Hippocampal formation (tissue), 2 donors: Measurements from ENCODE around the gene STYK1.
"Not testable (repeated sequence)": the region's sequence is repeated elsewhere in the genome, so short reads cannot be mapped to it uniquely, and the experiment has no call there.

Experiments
- DNase-seq, 2 donors: peaks; one replicate each; lab custom pipeline; 2025; lab: John Stamatoyannopoulos, UW

STYK1 gene

GRCh38 chr12:10688042-10688441 is 14.2 kb upstream of the STYK1 start:
- DNase-seq = no peak

DNA sequence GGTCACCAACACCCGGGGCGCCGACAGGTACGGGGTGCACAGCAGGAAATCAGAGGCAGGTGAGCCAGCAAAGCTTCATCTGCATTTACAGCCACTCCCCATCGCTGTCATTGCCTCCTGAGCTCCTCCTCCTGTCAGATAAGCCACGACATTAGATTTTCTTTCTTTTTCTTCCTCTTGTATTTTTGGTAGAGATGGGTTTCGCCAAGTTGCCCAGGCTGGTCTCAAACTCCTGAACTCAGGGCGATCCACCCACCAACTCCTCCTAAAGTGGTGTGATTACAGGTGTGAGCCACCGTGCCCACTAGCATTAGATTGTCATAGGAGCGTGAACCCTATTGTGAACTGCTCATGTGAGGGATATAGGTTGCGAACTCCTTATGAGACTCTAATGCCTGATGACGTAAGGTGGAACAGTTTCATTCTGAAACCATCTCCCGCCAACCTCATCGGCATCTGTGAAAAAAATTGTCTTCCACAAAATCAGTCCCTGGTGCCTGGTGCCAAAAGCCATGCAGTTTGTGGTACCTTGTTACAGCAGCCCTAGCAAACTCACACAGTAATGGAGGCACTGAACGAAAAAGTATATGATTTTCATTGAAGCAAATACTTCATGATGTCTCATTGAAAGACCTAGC is 1.5 kb downstream of the STYK1 start:
- no peak for DNase-seq

GRCh38 chr12:10669533-10669932 is 4.3 kb downstream of the STYK1 start:
- DNase-seq = no peak

DNA sequence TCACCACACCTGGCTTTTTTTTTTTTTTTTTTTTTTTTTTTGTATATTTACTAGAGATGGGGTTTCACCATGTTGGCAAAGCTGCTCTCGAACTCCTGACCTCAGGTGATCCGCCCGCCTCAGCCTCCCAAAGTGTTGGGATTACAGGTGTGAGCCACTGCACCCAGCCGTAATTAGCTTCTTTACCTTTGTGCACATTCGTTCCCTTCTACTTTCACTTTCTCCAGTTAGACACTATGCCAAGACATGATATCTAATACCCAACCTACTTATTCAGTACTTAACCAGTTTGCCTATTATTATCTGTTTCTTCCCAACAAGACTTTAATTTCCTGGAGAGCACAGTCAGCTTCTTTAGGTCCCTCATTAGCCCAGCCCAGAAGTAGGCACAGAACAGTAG is 5.3 kb downstream of the STYK1 start:
- DNase-seq = no peak

- DNase-seq = no peak
These were observed 6.3 kb downstream of the STYK1 start for GRCh38 chr12:10667581-10667980.

GRCh38 chr12:10664499-10664898 is 9.4 kb downstream of the STYK1 start:
- no peak for DNase-seq

GRCh38 chr12:10663869-10664268 is 10.0 kb downstream of the STYK1 start:
- no peak for DNase-seq

GRCh38 chr12:10661338-10661737 is 12.5 kb downstream of the STYK1 start:
- no peak for DNase-seq

DNA sequence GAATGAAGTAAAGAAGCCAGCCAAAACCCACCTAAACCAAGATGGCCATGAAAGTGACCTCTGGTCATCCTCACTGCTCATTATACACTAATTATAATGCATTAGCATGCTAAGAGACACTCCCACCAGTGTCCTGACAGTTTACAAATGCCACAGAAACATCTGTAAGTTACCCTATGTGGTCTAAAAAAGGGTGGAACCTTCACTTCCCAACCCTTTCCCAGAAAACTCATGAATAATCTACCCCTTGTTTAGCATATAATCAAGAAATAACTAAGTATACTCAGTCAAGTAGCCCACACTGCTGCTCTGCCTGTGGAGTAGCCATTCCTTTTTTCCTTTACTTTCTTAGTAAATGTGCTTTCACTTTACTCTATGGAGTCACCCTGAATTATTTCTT is 19.8 kb downstream of the STYK1 start:
- no peak for DNase-seq

- no peak for DNase-seq
These were observed 21.7 kb downstream of the STYK1 start for GRCh38 chr12:10652192-10652591.

DNA sequence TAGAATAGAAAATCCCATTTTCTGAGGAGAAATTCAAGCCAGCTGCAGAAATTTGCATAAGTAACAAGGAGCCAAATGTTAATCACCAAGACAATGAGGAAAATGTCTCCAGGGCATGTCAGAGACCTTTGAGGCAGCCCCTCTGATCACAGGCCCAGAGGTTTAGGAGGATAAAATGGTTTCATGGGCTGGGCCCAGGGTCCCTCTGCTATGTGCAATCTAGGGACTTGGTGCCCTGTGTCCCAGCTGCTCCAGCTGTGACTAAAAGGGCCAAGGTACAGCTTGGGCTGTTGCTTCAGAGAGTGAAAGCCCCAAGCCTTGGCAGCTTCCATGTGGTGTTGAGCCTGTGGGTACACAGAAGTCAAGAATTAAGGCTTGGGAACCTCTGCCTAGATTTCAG is 27.3 kb downstream of the STYK1 start:
- DNase-seq = not testable (repeated sequence)

GRCh38 chr12:10645910-10646309 is 27.9 kb downstream of the STYK1 start:
- no peak for DNase-seq

GRCh38 chr12:10641735-10642500 is 31.9 kb downstream of the STYK1 start:
- DNase-seq = no peak

DNA sequence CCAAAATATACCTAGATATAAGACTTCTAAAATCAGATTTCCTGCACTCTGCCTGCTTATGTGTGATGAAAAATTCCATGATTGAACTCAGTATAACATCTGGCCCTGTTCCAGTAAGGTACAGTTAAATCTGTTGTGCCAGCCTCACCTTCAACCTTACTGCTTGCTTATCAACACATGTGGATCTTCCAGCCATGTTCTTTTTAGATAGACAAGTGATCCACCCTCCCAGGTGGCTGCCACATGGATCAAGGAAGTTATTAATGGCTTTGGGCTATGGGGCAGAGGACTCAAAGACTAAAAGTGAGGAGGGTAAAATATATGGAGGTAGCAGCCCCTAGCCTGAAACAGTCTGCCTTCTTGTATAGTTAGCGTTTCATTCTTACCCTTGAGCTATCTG is 35.1 kb downstream of the STYK1 start:
- no peak for DNase-seq

DNA sequence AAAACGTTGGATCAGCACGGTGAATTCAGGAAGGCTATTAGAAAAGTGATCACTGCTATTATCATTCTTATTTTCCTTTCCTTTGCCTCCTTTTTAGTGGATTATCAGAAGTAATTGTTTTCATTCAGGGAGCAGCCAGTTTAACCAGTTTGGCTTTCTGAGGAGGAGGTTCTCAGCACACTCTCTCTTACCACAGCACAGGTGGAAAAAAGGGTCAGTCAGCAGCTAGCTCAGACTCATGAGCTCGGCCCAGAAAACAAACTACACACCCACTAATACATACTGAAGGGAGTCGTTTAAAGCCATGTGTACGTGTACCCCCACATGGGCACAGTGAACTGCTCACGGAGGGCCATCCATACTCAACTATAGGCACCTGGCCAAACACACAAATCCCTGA is 37.2 kb downstream of the STYK1 start:
- DNase-seq = no peak

GRCh38 chr12:10636124-10636523 is 37.7 kb downstream of the STYK1 start:
- DNase-seq = no peak

DNA sequence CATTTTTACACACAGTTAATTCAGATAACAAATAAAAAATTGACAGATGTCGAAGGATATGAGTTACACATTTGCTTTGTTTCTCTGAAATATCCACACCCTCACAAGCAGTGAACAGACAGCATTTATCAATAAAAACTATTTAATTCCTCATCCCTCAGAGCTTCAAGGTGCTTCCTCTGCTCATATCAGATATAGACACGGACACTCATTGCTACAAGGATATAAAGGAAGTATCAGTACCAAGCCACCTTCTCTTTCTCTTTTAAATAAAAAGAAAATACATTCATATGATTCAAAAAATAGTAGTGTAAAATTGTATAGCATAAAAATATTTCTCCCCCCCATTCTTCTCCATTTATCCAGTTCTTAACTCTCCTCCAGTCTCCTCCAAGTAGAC is 38.5 kb downstream of the STYK1 start:
- DNase-seq = no peak

DNA sequence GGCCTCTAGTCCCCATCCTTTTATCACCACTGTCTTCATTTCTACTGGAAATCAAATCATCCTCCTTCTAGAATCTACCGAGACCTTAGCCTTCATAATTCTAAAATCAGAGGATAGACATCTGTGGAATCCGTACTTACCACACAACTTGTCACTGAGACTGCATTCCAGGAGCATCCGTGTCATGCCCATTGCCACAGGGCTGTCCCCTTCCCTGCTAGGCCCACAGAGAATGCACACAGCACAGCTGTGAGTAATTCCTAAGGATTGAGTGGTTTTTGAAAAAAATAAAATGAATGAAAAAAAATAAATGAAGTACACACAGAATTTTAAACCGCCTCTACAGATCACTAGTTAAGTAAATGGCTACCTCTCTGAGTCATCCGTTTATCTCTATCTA is 39.4 kb downstream of the STYK1 start:
- no peak for DNase-seq

DNA sequence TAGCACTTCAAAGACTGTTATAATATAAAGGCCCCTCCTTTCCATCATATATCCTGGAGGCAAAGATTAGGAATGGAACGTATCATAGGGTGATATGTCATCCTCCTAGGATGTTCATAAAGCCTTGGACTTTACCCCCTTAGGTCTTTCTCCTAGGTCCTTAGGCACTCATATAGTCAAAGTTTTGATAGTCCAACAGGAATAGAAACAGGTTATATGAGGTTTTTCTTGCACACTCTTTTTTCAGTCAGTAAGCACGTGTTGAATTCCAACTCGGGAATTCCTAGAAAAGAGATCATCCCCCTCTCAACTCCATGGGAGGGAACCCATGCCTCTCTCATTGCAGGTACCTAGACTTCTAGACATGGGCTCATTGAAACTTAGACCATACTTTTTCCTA is 40.3 kb downstream of the STYK1 start:
- no peak for DNase-seq

DNA sequence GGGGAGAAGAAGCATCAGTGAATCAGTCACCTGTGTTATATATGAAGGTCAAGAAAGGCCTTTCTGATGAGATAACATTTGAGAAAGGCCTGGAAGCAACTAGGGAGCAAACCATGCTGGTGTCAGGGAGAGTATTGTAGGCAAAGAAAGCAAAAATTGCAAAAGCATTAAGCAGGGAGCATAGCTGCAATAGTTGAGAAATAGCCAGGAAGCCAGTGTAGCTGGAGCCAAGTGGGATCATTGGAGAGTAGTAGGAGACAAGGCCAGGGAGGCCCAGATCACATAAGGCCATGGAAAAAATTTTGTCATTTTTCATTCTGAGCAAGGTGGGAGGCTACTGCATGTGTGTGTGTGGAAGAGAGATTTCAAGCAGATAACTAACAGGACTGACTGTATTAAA is 41.6 kb downstream of the STYK1 start:
- DNase-seq = no peak

DNA sequence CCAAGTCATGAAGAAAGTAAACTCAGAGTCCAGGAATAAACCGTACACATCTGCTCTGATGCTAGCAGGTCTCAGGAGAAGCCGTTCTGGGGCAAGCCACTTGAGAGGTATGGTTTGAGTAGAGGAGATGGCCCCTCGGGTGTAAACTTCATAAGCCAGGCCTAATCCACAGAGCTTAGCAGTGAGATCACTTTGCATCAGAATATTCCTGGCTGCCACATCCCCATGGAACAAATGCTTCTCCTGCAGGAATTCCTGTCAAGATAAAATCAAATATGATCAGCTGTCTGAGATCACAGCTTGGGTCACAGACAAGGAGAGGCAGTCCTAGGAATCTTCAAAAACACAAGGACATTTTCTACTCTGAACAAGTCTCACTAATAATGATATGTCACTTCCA is 49.2 kb downstream of the STYK1 start:
- no peak for DNase-seq

DNA sequence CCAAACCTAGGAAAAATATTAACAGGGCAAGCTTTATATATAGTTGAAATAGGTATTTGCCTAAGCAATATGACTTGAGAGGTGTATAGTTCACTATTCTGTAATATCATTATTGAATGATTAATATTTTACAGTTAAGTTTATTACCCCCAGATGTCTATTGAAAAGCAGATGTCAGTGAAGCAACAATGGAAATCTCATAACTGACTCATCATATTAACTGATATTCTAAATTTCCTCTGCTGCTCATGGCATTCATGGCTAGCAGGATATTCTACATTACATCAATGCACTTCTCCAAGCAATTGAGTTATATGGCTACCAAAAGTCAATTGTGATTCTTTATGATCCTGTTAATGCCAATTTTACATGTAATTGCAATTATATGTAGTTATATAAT is 50.7 kb downstream of the STYK1 start:
- DNase-seq = no peak

- no peak for DNase-seq
These were observed 52.6 kb downstream of the STYK1 start for GRCh38 chr12:10621278-10621677.
